OCI-LY1 (cell line): ENCODE measurements around the gene DNAAF5.

Experiments
- EZH2 ChIP-seq: fragments of 200-600 bp; sonication (generic), shearing (Covaris generic); IDR thresholded peaks from 2 replicates; pipeline ENCODE4 v1.8.0; 2017; ENCODE audit warnings: borderline replicate concordance, mixed run types, mild to moderate bottlenecking, antibody characterized with exemption, low read length, moderate library complexity, mixed read lengths
- TF ChIP-seq, protein P1 (sequence below): fragments of 200-600 bp; sonication (generic), shearing (Covaris generic); IDR thresholded peaks from 2 replicates; pipeline ENCODE4 v1.5.1; 2017; ENCODE audit warnings: mild to moderate bottlenecking, antibody characterized with exemption, low read length, moderate library complexity, mixed read lengths

DNA sequence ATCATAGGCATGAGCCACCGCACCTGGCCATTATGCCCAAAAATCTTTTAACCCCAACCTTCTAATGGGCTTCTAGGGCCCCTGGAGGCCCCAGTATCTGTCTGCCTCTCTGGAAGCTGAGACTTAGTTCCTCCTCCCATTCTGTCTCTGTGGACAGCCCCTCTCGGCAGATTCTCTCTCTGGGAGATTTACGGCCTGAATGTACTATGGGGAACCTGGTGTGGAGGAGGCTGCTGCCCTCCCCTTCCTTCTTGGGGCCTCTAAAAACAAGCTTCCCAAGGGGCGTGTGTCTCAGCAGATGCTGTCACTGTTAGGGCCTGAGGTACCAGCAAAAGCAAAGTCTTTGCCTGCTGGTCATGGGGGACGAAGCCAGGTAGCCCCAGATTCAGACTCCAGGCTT lies 36.4 kb downstream of the DNAAF5 start:
- no peak for TF ChIP-seq EZH2
- TF ChIP-seq, protein P1, sequence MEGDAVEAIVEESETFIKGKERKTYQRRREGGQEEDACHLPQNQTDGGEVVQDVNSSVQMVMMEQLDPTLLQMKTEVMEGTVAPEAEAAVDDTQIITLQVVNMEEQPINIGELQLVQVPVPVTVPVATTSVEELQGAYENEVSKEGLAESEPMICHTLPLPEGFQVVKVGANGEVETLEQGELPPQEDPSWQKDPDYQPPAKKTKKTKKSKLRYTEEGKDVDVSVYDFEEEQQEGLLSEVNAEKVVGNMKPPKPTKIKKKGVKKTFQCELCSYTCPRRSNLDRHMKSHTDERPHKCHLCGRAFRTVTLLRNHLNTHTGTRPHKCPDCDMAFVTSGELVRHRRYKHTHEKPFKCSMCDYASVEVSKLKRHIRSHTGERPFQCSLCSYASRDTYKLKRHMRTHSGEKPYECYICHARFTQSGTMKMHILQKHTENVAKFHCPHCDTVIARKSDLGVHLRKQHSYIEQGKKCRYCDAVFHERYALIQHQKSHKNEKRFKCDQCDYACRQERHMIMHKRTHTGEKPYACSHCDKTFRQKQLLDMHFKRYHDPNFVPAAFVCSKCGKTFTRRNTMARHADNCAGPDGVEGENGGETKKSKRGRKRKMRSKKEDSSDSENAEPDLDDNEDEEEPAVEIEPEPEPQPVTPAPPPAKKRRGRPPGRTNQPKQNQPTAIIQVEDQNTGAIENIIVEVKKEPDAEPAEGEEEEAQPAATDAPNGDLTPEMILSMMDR, result no peak
